Brain microvascular endothelial cell (primary cell): ENCODE measurements around the gene GPR141.

Experiments used
- DNase-seq: peaks from one replicate; pipeline ENCODE4 v3.0.0-alpha.2; 2020
- H3K27ac ChIP-seq: fragments of 250-450 bp; sonication (Bioruptor Pico); 2 replicates; pipeline ENCODE4 v1.5.1; 2020; ENCODE audit warnings: mild to moderate bottlenecking, moderate library complexity
- H3K27me3 ChIP-seq: fragments of 250-450 bp; sonication (Bioruptor Pico); replicated peaks from 2 replicates; pipeline ENCODE4 v1.5.1; 2020; ENCODE audit warnings: mild to moderate bottlenecking
- H3K36me3 ChIP-seq: fragments of 250-450 bp; sonication (Bioruptor Pico); replicated peaks from 2 replicates; pipeline ENCODE4 v1.5.1; 2020; ENCODE audit warnings: mild to moderate bottlenecking
- H3K4me3 ChIP-seq: 2 replicates; pipeline ENCODE4 v1.5.1; 2011; ENCODE audit warnings: low read depth, mild to moderate bottlenecking, control low read depth, low read length, moderate library complexity
- in situ Hi-C: cut with HindIII; loops from 2 replicates; pipeline ENCODE4 v1.10.0; 2017; ENCODE audit warnings: low sequenced_read_pairs, low pct_ligation_motif_present
- TF ChIP-seq, protein P1 (sequence below): IDR thresholded peaks from 2 replicates; pipeline ENCODE4 v1.5.1; 2011; ENCODE audit warnings: low read depth, mild to moderate bottlenecking, moderate library complexity, low read length, control low read depth, inconsistent platforms; ENCODE audit errors: missing control alignments

Gene GPR141

DNA sequence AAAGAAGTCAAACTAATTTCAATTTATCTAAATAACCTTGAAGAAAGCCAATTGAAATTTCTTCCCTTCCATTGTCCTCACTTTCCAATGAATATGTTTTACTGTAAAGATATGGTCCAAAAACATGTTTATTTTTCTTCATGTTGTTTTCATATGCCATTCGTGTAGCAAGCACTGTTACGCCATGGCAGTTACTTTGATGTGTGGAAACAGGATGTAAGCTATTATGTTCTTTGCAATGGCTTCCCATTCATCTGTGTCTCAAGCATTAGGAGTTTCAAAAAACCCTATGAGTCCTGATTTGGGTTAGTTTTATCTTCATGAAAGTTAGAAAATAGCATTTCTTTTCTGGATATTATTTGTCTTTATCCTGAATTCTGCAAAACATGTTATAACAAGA is 31.0 kb downstream of the GPR141 start:
- no peaks in the 10 kb centered on the region for H3K36me3 ChIP-seq
- in situ Hi-C loops: no loop called here
- no peak overlapping the region for H3K4me3 ChIP-seq
- no peaks in the 10 kb centered on the region for H3K27me3 ChIP-seq
- TF ChIP-seq, protein P1, sequence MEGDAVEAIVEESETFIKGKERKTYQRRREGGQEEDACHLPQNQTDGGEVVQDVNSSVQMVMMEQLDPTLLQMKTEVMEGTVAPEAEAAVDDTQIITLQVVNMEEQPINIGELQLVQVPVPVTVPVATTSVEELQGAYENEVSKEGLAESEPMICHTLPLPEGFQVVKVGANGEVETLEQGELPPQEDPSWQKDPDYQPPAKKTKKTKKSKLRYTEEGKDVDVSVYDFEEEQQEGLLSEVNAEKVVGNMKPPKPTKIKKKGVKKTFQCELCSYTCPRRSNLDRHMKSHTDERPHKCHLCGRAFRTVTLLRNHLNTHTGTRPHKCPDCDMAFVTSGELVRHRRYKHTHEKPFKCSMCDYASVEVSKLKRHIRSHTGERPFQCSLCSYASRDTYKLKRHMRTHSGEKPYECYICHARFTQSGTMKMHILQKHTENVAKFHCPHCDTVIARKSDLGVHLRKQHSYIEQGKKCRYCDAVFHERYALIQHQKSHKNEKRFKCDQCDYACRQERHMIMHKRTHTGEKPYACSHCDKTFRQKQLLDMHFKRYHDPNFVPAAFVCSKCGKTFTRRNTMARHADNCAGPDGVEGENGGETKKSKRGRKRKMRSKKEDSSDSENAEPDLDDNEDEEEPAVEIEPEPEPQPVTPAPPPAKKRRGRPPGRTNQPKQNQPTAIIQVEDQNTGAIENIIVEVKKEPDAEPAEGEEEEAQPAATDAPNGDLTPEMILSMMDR: no peak
- no peak for DNase-seq
- no peak overlapping the region for H3K27ac ChIP-seq

DNA sequence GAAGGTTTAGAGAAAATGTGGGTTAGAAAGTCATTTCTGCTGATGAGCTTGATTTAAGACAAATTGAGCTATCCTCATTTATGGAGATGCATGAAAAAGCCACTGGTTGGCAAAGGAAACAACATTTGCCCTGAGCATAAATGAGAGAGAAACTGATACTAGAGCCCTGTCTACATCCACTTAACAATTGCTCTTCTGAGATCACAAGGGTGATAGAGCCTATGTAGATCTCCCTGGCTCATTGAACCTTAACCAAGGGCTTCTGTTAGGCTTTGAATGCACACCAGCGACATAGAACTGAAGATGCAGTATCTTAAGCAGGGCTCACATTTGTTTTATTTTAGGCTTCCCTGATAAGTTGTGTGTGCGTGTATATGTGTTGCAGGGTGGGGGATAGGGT is 35.0 kb downstream of the GPR141 start:
- Histone ChIP-seq H3K27ac (no peak overlapping the region), H3K4me3 (no peak overlapping the region), H3K36me3 (no peaks in the 10 kb centered on the region), H3K27me3 (no peaks in the 10 kb centered on the region)
- TF ChIP-seq, protein P1: no peak
- in situ Hi-C loops: no loop called here
- no peak for DNase-seq

DNA sequence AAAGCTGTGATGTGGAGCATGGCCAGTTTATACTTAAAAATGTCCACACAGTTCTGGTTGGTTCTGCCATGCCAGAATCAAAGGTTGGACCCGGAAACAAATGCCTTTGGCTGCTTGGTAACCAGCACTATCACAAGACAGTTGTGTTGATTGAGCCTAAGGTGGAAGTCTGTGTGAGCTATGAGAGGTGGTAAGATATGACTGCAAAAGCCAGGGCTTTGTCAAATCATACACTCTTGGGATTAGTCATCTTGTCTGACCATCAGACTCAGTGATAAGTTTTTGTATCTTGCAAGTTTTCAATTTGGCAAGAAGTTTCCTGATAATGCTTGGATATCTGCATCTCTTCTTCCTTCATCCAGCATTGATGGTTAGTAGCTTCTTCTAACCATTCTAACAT is 35.5 kb downstream of the GPR141 start:
- no peak overlapping the region for H3K27ac ChIP-seq
- no peaks in the 10 kb centered on the region for H3K27me3 ChIP-seq
- no peak overlapping the region for H3K4me3 ChIP-seq
- H3K36me3 ChIP-seq: no peaks in the 10 kb centered on the region
- TF ChIP-seq, protein P1: no peak
- in situ Hi-C loops: no loop called here
- DNase-seq: no peak

DNA sequence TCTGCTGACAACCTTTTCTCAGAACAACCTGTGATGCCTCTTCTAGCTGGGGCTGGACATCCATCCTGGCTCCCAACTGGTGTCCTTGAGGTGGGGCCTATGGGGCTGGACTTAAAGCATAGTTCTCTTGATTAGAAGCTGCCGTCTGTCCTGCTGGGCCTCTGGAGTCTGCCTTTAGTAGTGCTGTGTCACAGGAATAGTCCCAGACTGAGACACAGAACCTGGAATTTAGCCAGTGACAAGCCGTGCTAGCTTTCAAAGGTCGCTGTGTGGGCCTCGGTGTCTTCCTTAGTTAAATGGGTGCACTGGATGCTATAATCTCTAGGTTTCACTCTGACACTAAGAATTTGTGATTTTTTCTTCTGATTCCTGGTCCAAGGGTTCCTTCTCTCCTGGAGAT is 41.2 kb downstream of the GPR141 start:
- Histone ChIP-seq H3K27ac (no peak overlapping the region), H3K4me3 (no peak overlapping the region), H3K27me3 (no peaks in the 10 kb centered on the region), H3K36me3 (no peaks in the 10 kb centered on the region)
- in situ Hi-C loops: no loop called here
- DNase-seq: no peak
- TF ChIP-seq, protein P1: no peak

DNA sequence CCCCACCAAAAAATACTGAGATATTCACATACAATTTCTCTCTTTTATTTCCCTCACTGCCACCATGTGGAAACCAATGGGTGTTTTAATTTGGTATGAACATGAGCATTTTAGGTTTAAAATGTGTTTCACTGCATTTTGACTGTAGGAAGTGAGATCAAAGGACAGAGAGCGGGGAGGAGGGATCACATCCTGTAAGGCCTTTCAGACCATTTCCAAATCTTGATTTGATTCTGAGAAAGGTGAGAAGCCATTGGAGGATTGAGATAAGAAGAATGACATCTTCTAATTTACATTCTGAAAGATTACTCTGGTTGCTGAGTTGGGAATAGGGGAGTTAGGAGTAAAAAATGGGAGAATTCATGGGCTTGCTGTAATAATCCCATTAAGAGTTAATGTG is 42.5 kb downstream of the GPR141 start:
- in situ Hi-C loops: no loop called here
- no peak overlapping the region for H3K4me3 ChIP-seq
- TF ChIP-seq, protein P1: no peak
- no peaks in the 10 kb centered on the region for H3K36me3 ChIP-seq
- H3K27ac ChIP-seq: no peak overlapping the region
- no peak for DNase-seq
- no peaks in the 10 kb centered on the region for H3K27me3 ChIP-seq

DNA sequence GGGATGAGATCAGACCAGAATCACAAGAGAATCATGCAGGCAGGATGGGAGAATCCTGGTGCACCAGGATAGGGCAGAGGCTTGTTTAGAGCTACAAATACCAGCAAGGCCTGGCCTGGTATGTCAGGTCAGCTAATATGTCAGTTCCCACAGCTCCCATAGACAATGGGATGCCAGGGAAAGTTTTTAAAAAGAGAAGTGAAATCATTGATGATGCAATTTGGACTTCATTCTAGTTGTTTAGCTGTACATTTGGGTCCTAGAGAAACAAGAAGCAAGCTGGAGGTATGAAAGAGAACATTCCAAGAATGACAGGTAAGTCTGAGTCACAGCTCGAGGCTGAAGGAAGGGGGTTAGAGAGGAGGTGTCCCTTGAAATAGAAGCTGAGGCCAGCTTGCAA is 45.2 kb downstream of the GPR141 start:
- DNase-seq: no peak
- in situ Hi-C loops: no loop called here
- TF ChIP-seq, protein P1: no peak
- no peak overlapping the region for H3K27ac ChIP-seq
- H3K27me3 ChIP-seq: no peaks in the 10 kb centered on the region
- no peaks in the 10 kb centered on the region for H3K36me3 ChIP-seq
- no peak overlapping the region for H3K4me3 ChIP-seq
